ENCODE measurements around the gene SLCO4A1. TPM values are rescaled to one million over a fixed set of nuclear protein-coding genes. Genes with fewer than 3 reads are reported as not detected.
"Not testable (repeated sequence)": the region's sequence is repeated elsewhere in the genome, so short reads cannot be mapped to it uniquely, and the experiment has no call there.

The SLCO4A1 gene
- total RNA-seq, 1 donor from 2014 or later = 26.5 TPM

DNA sequence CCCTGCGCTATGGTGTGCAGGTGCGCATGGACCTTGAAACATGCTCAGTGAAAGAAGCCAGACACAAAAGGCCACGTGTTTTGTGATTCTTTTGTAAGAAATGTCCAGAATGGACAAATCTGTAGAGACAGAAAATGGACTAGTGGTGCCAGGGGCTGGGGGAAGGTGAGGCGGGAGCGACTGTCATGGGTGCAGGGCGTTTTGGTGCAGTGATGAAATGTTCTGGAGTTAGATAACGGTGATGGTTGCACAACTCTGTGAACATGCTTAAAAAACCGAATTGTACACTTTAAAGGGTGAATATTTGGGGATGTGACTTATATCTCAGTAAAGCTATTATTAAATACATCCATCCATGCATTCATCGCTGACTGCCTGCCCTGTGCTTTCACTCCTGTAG, 34.7 kb downstream of the SLCO4A1 start:
- peaks cover 23% of the 10 kb centered on the region for H3K4me1 Mint-ChIP-seq (ENCODE audit: low read depth, unreplicated experiment)
- peaks cover 8% of the 10 kb centered on the region for H3K27me3 Mint-ChIP-seq (ENCODE audit: unreplicated experiment)
- no peak overlapping the region for H3K4me3 Mint-ChIP-seq (ENCODE audit: unreplicated experiment)
- H3K27ac Mint-ChIP-seq (ENCODE audit: unreplicated experiment) = peak overlapping the region; percentile 49
- DNase-seq = no peak
- H3K9me3 Mint-ChIP-seq (ENCODE audit: unreplicated experiment) = peaks cover 9% of the 10 kb centered on the region
- H3K36me3 Mint-ChIP-seq (ENCODE audit: unreplicated experiment) = peaks cover 22% of the 10 kb centered on the region
- TF ChIP-seq, protein P1, sequence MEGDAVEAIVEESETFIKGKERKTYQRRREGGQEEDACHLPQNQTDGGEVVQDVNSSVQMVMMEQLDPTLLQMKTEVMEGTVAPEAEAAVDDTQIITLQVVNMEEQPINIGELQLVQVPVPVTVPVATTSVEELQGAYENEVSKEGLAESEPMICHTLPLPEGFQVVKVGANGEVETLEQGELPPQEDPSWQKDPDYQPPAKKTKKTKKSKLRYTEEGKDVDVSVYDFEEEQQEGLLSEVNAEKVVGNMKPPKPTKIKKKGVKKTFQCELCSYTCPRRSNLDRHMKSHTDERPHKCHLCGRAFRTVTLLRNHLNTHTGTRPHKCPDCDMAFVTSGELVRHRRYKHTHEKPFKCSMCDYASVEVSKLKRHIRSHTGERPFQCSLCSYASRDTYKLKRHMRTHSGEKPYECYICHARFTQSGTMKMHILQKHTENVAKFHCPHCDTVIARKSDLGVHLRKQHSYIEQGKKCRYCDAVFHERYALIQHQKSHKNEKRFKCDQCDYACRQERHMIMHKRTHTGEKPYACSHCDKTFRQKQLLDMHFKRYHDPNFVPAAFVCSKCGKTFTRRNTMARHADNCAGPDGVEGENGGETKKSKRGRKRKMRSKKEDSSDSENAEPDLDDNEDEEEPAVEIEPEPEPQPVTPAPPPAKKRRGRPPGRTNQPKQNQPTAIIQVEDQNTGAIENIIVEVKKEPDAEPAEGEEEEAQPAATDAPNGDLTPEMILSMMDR (IDR thresholded peaks at IDR 0.05; ENCODE audit: partially characterized antibody, unreplicated experiment) = no peak

DNA sequence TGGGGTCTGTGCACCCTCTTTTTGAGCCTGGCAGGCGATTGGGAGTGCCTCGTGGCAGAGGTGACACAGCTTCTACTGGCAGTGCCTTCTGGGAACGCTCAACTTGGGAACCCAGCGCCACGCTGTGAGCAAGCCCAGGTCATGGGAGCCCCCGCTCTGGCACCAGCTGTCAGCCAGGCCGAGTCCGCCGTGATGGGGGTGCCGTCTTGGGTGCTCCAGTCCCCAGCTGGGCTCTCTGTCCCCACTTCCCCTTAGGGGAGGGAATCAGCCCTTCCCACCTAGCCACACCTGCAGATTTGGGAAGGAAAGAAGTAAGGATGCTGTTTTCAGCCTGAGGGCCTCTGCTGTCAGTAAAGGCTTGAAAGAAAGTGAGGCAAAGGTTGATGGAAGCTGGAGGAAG, 35.4 kb downstream of the SLCO4A1 start:
- H3K27me3 Mint-ChIP-seq (ENCODE audit: unreplicated experiment) = peaks cover 11% of the 10 kb centered on the region
- peaks cover 22% of the 10 kb centered on the region for H3K36me3 Mint-ChIP-seq (ENCODE audit: unreplicated experiment)
- H3K9me3 Mint-ChIP-seq (ENCODE audit: unreplicated experiment) = peaks cover 9% of the 10 kb centered on the region
- H3K27ac Mint-ChIP-seq (ENCODE audit: unreplicated experiment) = no peak overlapping the region
- TF ChIP-seq, protein P1 (IDR thresholded peaks at IDR 0.05; ENCODE audit: partially characterized antibody, unreplicated experiment) = no peak
- peaks cover 21% of the 10 kb centered on the region for H3K4me1 Mint-ChIP-seq (ENCODE audit: low read depth, unreplicated experiment)
- no peak overlapping the region for H3K4me3 Mint-ChIP-seq (ENCODE audit: unreplicated experiment)
- DNase-seq = no peak

DNA sequence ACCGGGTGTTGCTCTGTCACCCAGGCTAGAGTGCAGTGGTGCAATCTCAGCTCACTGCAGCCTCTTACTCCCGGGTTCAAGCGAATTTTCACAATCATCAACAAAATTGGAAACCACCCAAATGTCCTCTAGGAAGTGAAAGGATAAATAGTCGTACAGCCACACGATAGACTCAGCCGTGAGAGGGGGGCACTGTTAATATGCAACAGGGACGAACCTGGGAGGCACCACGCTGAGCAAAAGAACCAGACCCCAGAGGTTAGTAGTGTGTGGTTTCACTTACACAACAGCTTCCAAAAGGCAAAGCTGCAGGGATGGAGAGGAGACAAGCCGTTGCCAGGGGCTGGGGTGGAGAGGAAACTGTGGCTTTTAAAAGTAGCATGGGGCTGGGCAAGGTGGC, 36.2 kb downstream of the SLCO4A1 start:
- Mint-ChIP-seq H3K4me3 (ENCODE audit: unreplicated experiment) (no peak overlapping the region), H3K36me3 (ENCODE audit: unreplicated experiment) (peaks cover 22% of the 10 kb centered on the region), H3K4me1 (ENCODE audit: low read depth, unreplicated experiment) (peaks cover 19% of the 10 kb centered on the region), H3K9me3 (ENCODE audit: unreplicated experiment) (peaks cover 12% of the 10 kb centered on the region), H3K27ac (ENCODE audit: unreplicated experiment) (no peak overlapping the region), H3K27me3 (ENCODE audit: unreplicated experiment) (peaks cover 7% of the 10 kb centered on the region)
- TF ChIP-seq, protein P1 (IDR thresholded peaks at IDR 0.05; ENCODE audit: partially characterized antibody, unreplicated experiment) = no peak
- no peak for DNase-seq

DNA sequence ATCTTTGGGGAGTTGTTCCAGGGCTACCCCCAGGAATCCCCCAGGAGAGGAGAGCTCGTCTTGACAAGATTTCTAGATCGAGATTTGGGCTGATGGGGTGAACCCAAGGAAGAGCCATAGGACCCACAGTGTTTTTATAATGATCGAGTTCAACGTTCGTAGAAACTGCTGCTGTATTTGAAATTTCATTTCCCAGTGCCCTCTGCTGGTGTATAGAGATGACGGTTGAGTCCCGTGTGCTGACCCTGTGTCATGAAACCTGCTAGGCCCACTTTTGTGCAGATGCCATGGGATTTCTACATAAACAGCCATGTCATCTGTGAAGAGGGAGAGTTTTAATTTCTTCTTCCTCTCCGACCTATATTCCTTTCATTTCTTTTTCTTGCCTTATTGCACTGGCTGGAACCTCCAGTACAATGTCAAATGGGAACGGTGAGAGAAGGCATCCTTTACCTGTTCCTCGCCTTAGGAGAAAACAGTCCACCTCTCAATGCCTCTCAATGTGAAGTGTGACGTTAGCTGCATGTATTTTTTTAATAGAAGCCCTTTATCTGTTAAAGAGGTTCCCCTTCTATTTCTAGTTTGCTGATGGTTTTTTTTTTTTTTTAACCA, 37.8 kb downstream of the SLCO4A1 start:
- Mint-ChIP-seq H3K27ac (ENCODE audit: unreplicated experiment) (no peak overlapping the region), H3K27me3 (ENCODE audit: unreplicated experiment) (peaks cover 3% of the 10 kb centered on the region), H3K9me3 (ENCODE audit: unreplicated experiment) (peaks cover 8% of the 10 kb centered on the region), H3K36me3 (ENCODE audit: unreplicated experiment) (peaks cover 22% of the 10 kb centered on the region), H3K4me1 (ENCODE audit: low read depth, unreplicated experiment) (peaks cover 17% of the 10 kb centered on the region), H3K4me3 (ENCODE audit: unreplicated experiment) (no peak overlapping the region)
- TF ChIP-seq, protein P1 (IDR thresholded peaks at IDR 0.05; ENCODE audit: partially characterized antibody, unreplicated experiment) = no peak
- DNase-seq = no peak

DNA sequence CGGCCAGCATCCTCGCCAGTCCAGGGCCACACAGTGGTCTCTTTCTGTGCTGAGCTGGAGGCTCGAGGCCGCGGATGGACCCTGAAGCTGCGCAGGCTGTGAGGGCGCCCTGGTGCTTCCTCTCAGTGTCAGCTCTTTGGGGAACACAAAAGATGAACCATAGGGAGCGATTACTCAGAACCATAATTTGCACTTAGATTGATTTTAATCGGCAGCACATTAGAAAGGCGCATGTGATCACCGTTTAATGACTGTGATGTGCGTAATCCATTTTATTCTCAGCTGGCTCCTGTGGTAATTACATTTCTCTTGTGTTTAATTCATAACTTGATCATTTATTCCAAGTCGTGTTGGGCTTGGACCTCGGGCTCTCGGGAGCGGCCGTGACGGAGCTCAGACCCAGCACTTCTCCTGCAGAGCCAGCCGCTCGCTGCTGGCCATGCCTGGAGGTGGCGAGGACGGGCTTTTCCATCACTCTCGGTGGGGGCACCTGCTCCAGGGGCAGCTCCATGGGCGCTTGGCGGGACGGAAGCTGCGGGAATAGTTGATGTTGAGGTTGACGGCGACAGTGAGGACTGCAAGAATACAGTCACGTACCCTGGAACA, 40.7 kb downstream of the SLCO4A1 start:
- H3K4me1 Mint-ChIP-seq (ENCODE audit: low read depth, unreplicated experiment) = peaks cover 23% of the 10 kb centered on the region
- no peak overlapping the region for H3K4me3 Mint-ChIP-seq (ENCODE audit: unreplicated experiment)
- H3K27me3 Mint-ChIP-seq (ENCODE audit: unreplicated experiment) = peaks cover 5% of the 10 kb centered on the region
- TF ChIP-seq, protein P1 (IDR thresholded peaks at IDR 0.05; ENCODE audit: partially characterized antibody, unreplicated experiment) = no peak
- DNase-seq = no peak
- H3K9me3 Mint-ChIP-seq (ENCODE audit: unreplicated experiment) = peaks cover 8% of the 10 kb centered on the region
- H3K36me3 Mint-ChIP-seq (ENCODE audit: unreplicated experiment) = peaks cover 22% of the 10 kb centered on the region
- H3K27ac Mint-ChIP-seq (ENCODE audit: unreplicated experiment) = peak overlapping the region; percentile 43

DNA sequence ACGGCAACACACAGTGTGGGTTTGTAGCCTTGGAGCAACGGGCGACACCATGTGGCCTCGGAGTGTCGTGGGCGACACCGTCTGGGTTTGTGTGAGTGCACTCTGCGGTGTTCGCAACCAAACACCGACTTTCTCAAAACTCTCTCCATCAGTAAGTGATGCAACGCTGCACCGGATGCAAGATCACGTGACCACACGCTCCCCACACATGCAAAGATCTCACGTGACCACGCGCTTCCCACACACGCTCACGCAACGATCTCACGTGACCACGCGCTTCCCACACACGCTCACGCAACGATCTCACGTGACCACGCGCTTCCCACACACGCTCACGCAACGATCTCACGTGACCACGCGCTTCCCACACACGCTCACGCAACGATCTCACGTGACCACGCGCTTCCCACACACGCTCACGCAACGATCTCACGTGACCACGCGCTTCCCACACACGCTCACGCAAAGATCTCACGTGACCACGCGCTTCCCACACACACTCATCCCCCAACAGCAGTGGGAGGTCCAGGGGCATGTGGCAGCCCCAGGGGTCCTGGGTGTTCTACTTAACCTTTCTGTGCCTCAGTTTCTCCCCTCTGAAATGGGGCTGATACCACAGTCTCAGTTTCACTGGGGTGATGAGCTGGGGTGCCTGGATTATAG, 41.5 kb downstream of the SLCO4A1 start:
- not testable (repeated sequence) for H3K27ac Mint-ChIP-seq (ENCODE audit: unreplicated experiment); DNase-seq; H3K27me3 Mint-ChIP-seq (ENCODE audit: unreplicated experiment); H3K4me3 Mint-ChIP-seq (ENCODE audit: unreplicated experiment); H3K9me3 Mint-ChIP-seq (ENCODE audit: unreplicated experiment)
- Mint-ChIP-seq H3K36me3 (ENCODE audit: unreplicated experiment) (peaks cover 22% of the 10 kb centered on the region), H3K4me1 (ENCODE audit: low read depth, unreplicated experiment) (peaks cover 29% of the 10 kb centered on the region)

Data from glutamatergic neuron (in vitro differentiated cells).